Psoas muscle (tissue), 8 donors: Measurements from ENCODE around the gene ARL15. TPM values are rescaled to one million over a fixed set of nuclear protein-coding genes. Genes with fewer than 3 reads are reported as not detected.

Experiments
- ATAC-seq, 4 donors: fragments of 200-7000 bp; cut with Tn5 transposase; one replicate each; pipeline ENCODE4 v1.9.1; 2020; ENCODE audit warnings: moderate library complexity in 3 of 4, mild to moderate bottlenecking in 2 of 4
- DNase-seq, 2 donors: peaks; one replicate each; pipeline ENCODE4 v3.0.0-alpha.2; 2020
- H3K27ac ChIP-seq: fragments of 200-600 bp; one replicate; pipeline ENCODE4 v1.8.0; 2022
- H3K27me3 ChIP-seq, 3 donors: fragments of 200-600 bp in 1 of 3; one replicate each; pipeline versions ENCODE4 v1.6.1 to v1.8.0; 2013 to 2022; ENCODE audit warnings: low read length in 2 of 3, mild to moderate bottlenecking in 2 of 3, moderate library complexity in 1 of 3; ENCODE audit not compliant: insufficient read depth in 3 of 3
- H3K36me3 ChIP-seq, 2 donors: fragments of 200-600 bp in 1 of 2; one replicate each; pipeline versions ENCODE4 v1.6.1 to v1.8.0; 2013 to 2022; ENCODE audit warnings: low read depth in 1 of 2, mild to moderate bottlenecking in 1 of 2, moderate library complexity in 1 of 2; ENCODE audit not compliant: insufficient read depth in 1 of 2
- H3K4me1 ChIP-seq: fragments of 200-600 bp; one replicate; pipeline ENCODE4 v1.8.0; 2022
- H3K4me3 ChIP-seq: fragments of 200-600 bp; one replicate; pipeline ENCODE4 v1.8.0; 2022; ENCODE audit warnings: mild to moderate bottlenecking
- H3K9me3 ChIP-seq: fragments of 200-600 bp; one replicate; pipeline ENCODE4 v1.8.0; 2022
- WGBS, 3 donors: extraction: QIAGEN DNeasy Blood & Tissue Kit; methylation state at CpG; one replicate each; pipeline versions ENCODE4 v1.1.6 to v1.1.7; 2013; 5-methylcytosine and 5-hydroxymethylcytosine counted together
- intact Hi-C, 2 donors: fragments of 100-400 bp; cut with DNase I; formaldehyde crosslinking; loops; one replicate each; pipeline versions ENCODE4 v1.11.0 to v1.14.2; 2022
- polyA plus RNA-seq, 3 donors: library from polyadenylated mRNA; stranded (reverse); fragments of 200-250 nt; gene quantifications; one replicate each; pipeline ENCODE4 v1.2.3, GENCODE V29; 2013
- total RNA-seq, 4 donors: library from RNA; stranded (reverse); fragmentation: NEBNext Ultra II Directional in 2 of 4; extraction: Animal tissue kit (Norgen Biotek cat#: 25700) in 2 of 4; gene quantifications; one replicate each; pipeline versions ENCODE4 v1.2.1 to v1.2.4, GENCODE V29; 2021 to 2023
- TF ChIP-seq, protein P1 (sequence below): fragments of 200-600 bp; IDR thresholded peaks from one replicate; pipeline ENCODE4 v1.8.0; 2022; ENCODE audit warnings: antibody characterized with exemption
- donor health status: healthy with polysubstance abuse.
- donor health status: DM: no; HTN: no; CAD: no; lungs with moderate emphysema.
- donor health status: Bipolar disorder and iron deficiency.
- donor health status: healthy.
- donor health status: DM: yes; HTN: yes; CAD: no.
- donor health status: DM: no; HTN: no; CAD: no.
- donor health status: DM: no; HTN: no; CAD: no.
- donor health status: DM: yes; HTN: yes; CAD: no.

Gene ARL15
- total and polyA plus RNA-seq, 7 donors, result 2.5 to 8.9 (median 4.6) TPM

GRCh38 chr5:54309691-54310432, 511 bp downstream of the ARL15 start:
- DNase-seq (peak in 1 of 2 donors; percentile 33), ATAC-seq (peak; percentile 23 to 63 (median 40))
- no peaks in the 10 kb centered on the region for H3K27me3 ChIP-seq
- 0 to 1% (median 0%) methylated on average over 39 of the region's 39 CpGs for WGBS, 3 donors
- intact Hi-C loops, result loop anchor here (5.0 to 10.0 kb wide), 3 partner anchors 105 to 185 kb away; no protein-coding TSS in a partner anchor
- H3K36me3 ChIP-seq, result no peaks in the 10 kb centered on the region
- peak overlapping the region; percentile 81 for H3K27ac ChIP-seq
- TF ChIP-seq, protein P1, sequence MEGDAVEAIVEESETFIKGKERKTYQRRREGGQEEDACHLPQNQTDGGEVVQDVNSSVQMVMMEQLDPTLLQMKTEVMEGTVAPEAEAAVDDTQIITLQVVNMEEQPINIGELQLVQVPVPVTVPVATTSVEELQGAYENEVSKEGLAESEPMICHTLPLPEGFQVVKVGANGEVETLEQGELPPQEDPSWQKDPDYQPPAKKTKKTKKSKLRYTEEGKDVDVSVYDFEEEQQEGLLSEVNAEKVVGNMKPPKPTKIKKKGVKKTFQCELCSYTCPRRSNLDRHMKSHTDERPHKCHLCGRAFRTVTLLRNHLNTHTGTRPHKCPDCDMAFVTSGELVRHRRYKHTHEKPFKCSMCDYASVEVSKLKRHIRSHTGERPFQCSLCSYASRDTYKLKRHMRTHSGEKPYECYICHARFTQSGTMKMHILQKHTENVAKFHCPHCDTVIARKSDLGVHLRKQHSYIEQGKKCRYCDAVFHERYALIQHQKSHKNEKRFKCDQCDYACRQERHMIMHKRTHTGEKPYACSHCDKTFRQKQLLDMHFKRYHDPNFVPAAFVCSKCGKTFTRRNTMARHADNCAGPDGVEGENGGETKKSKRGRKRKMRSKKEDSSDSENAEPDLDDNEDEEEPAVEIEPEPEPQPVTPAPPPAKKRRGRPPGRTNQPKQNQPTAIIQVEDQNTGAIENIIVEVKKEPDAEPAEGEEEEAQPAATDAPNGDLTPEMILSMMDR, result no peak
- peaks cover 11% of the 10 kb centered on the region for H3K4me1 ChIP-seq
- H3K9me3 ChIP-seq, result no peaks in the 10 kb centered on the region
- peak overlapping the region; percentile 80 for H3K4me3 ChIP-seq

- H3K4me3 ChIP-seq, result peak overlapping the region; percentile 80
- intact Hi-C loops, result no loop called here
- no peaks in the 10 kb centered on the region for H3K27me3 ChIP-seq
- no peak overlapping the region for H3K27ac ChIP-seq
- peaks cover 11% of the 10 kb centered on the region for H3K4me1 ChIP-seq
- no peaks in the 10 kb centered on the region for H3K9me3 ChIP-seq
- DNase-seq (no peak), ATAC-seq (no peak)
- H3K36me3 ChIP-seq, result no peaks in the 10 kb centered on the region
- TF ChIP-seq, protein P1, result no peak
- 5 to 6% (median 6%) methylated on average over 10 of the region's 10 CpGs for WGBS, 3 donors
Measured at GRCh38 chr5:54309276-54309675, 1.1 kb downstream of the ARL15 start.

DNA sequence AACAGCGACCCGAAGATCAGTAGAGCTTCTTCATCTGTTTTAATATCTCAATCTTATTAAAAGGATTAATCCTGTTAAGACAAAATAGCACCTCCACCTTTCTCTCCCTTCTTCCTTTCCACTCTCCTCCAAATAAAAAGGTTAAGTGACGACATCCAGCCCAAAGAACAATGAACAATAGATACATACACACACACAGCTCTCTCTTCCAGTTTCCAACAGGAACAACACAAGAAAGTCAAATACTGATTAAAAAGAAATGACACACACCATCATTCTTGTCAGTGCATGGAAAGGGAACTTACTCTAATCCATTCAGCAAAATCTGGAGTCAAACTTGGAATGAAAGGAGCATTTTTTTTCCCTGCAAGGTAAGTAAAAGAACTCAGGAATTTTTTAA, 2.8 kb downstream of the ARL15 start:
- ATAC-seq (no peak), DNase-seq (no peak)
- Histone ChIP-seq H3K36me3 (no peaks in the 10 kb centered on the region), H3K4me1 (peaks cover 11% of the 10 kb centered on the region), H3K27me3 (no peaks in the 10 kb centered on the region), H3K9me3 (no peaks in the 10 kb centered on the region), H3K27ac (no peak overlapping the region), H3K4me3 (peak overlapping the region; percentile 80)
- TF ChIP-seq, protein P1, result no peak
- intact Hi-C loops, result no loop called here
- WGBS, 3 donors, result 91 to 95% (median 91%) methylated on average over 3 of the region's 3 CpGs

- intact Hi-C loops, result no loop called here
- TF ChIP-seq, protein P1, result no peak
- no peaks in the 10 kb centered on the region for H3K9me3 ChIP-seq
- H3K27ac ChIP-seq, result no peak overlapping the region
- H3K27me3 ChIP-seq, result no peaks in the 10 kb centered on the region
- no peak for ATAC-seq
- DNase-seq, result no peak
- H3K4me3 ChIP-seq, result no peak overlapping the region
- no peaks in the 10 kb centered on the region for H3K36me3 ChIP-seq
- WGBS, 3 donors, result 90 to 92% (median 91%) methylated on average over 1 of the region's 1 CpG
- peaks cover 11% of the 10 kb centered on the region for H3K4me1 ChIP-seq
Measured at GRCh38 chr5:54306893-54307292, 3.5 kb downstream of the ARL15 start.
